ENCODE results near the gene LGI1.

Gene LGI1

GRCh38 chr10:93766918-93767317 lies 9.2 kb downstream of the LGI1 start:
- Histone ChIP-seq H2AFZ (no peak overlapping the region), H3K36me3 (ENCODE audit: control insufficient read depth, insufficient read depth, low read length) (no peaks in the 10 kb centered on the region), H3K9ac (no peak overlapping the region), H3K4me2 (ENCODE audit: low read length) (no peak overlapping the region), H3K79me2 (no peaks in the 10 kb centered on the region), H3K27me3 (ENCODE audit: control insufficient read depth, insufficient read depth, low read length) (no peaks in the 10 kb centered on the region), H3K4me3 (ENCODE audit: low read depth, low read length) (no peak overlapping the region), H3K4me1 (no peaks in the 10 kb centered on the region), H3K9me3 (ENCODE audit: control insufficient read depth, low read length) (no peaks in the 10 kb centered on the region), H3K27ac (no peak overlapping the region)
- TF ChIP-seq CTCF (IDR thresholded peaks at IDR 0.05), result no peak

- Histone ChIP-seq H3K36me3 (ENCODE audit: control insufficient read depth, insufficient read depth, low read length) (no peaks in the 10 kb centered on the region), H2AFZ (no peak overlapping the region), H3K4me3 (ENCODE audit: low read depth, low read length) (no peak overlapping the region), H3K4me2 (ENCODE audit: low read length) (no peak overlapping the region), H3K27me3 (ENCODE audit: control insufficient read depth, insufficient read depth, low read length) (no peaks in the 10 kb centered on the region), H3K27ac (no peak overlapping the region), H3K9me3 (ENCODE audit: control insufficient read depth, low read length) (no peaks in the 10 kb centered on the region), H3K79me2 (no peaks in the 10 kb centered on the region), H3K9ac (no peak overlapping the region), H3K4me1 (no peaks in the 10 kb centered on the region)
- TF ChIP-seq CTCF (IDR thresholded peaks at IDR 0.05), result no peak
Measured at GRCh38 chr10:93767724-93768399, 10.1 kb downstream of the LGI1 start.

- H2AFZ ChIP-seq, result no peak overlapping the region
- no peaks in the 10 kb centered on the region for H3K36me3 ChIP-seq (ENCODE audit: control insufficient read depth, insufficient read depth, low read length)
- no peaks in the 10 kb centered on the region for H3K9me3 ChIP-seq (ENCODE audit: control insufficient read depth, low read length)
- no peaks in the 10 kb centered on the region for H3K4me1 ChIP-seq
- H3K27ac ChIP-seq, result no peak overlapping the region
- H3K9ac ChIP-seq, result no peak overlapping the region
- H3K4me3 ChIP-seq (ENCODE audit: low read depth, low read length), result no peak overlapping the region
- no peaks in the 10 kb centered on the region for H3K27me3 ChIP-seq (ENCODE audit: control insufficient read depth, insufficient read depth, low read length)
- TF ChIP-seq CTCF (IDR thresholded peaks at IDR 0.05), result no peak
- H3K79me2 ChIP-seq, result no peaks in the 10 kb centered on the region
- H3K4me2 ChIP-seq (ENCODE audit: low read length), result no peak overlapping the region
Measured at GRCh38 chr10:93768892-93769291, 11.2 kb downstream of the LGI1 start.

GRCh38 chr10:93771354-93771753 lies 13.6 kb downstream of the LGI1 start:
- H3K4me3 ChIP-seq (ENCODE audit: low read depth, low read length), result no peak overlapping the region
- H3K36me3 ChIP-seq (ENCODE audit: control insufficient read depth, insufficient read depth, low read length), result no peaks in the 10 kb centered on the region
- H3K9me3 ChIP-seq (ENCODE audit: control insufficient read depth, low read length), result no peaks in the 10 kb centered on the region
- no peak for TF ChIP-seq CTCF (IDR thresholded peaks at IDR 0.05)
- H3K79me2 ChIP-seq, result no peaks in the 10 kb centered on the region
- H3K4me2 ChIP-seq (ENCODE audit: low read length), result no peak overlapping the region
- H2AFZ ChIP-seq, result no peak overlapping the region
- H3K27me3 ChIP-seq (ENCODE audit: control insufficient read depth, insufficient read depth, low read length), result no peaks in the 10 kb centered on the region
- no peak overlapping the region for H3K9ac ChIP-seq
- no peaks in the 10 kb centered on the region for H3K4me1 ChIP-seq
- no peak overlapping the region for H3K27ac ChIP-seq

- no peak overlapping the region for H2AFZ ChIP-seq
- no peaks in the 10 kb centered on the region for H3K9me3 ChIP-seq (ENCODE audit: control insufficient read depth, low read length)
- H3K27me3 ChIP-seq (ENCODE audit: control insufficient read depth, insufficient read depth, low read length), result no peaks in the 10 kb centered on the region
- H3K4me1 ChIP-seq, result no peaks in the 10 kb centered on the region
- H3K4me3 ChIP-seq (ENCODE audit: low read depth, low read length), result no peak overlapping the region
- H3K79me2 ChIP-seq, result no peaks in the 10 kb centered on the region
- H3K4me2 ChIP-seq (ENCODE audit: low read length), result no peak overlapping the region
- TF ChIP-seq CTCF (IDR thresholded peaks at IDR 0.05), result no peak
- H3K36me3 ChIP-seq (ENCODE audit: control insufficient read depth, insufficient read depth, low read length), result no peaks in the 10 kb centered on the region
- no peak overlapping the region for H3K9ac ChIP-seq
- no peak overlapping the region for H3K27ac ChIP-seq
Measured at GRCh38 chr10:93773120-93773519, 15.4 kb downstream of the LGI1 start.

Data from parathyroid adenoma (tissue), 2 donors.